Activated CD4-positive, alpha-beta T cell treated with anti-CD3 and anti-CD28 coated beads, Interleukin-2, amount 10 ng/mL, durations not matched to agents 7 days and 5 days (primary cell): Measurements from ENCODE around the gene HMGN1. TPM values are rescaled to one million over a fixed set of nuclear protein-coding genes. Genes with fewer than 3 reads are reported as not detected.

Experiments
- CTCF ChIA-PET: fragments of 350-600 bp; sonication (Branson Sonifier 250); formaldehyde crosslinking; loops from one replicate; lab custom pipeline; 2021; ENCODE audit warnings: antibody characterized with exemption; lab: Charles Lee
- POLR2A ChIA-PET: fragments of 350-600 bp; sonication (Branson Sonifier 250); formaldehyde crosslinking; loops from one replicate; lab custom pipeline; 2021; ENCODE audit warnings: antibody characterized with exemption; lab: Charles Lee
- DNase-seq: peaks from one replicate; pipeline ENCODE4 v3.0.0-alpha.2; 2020
- H3K27ac Mint-ChIP-seq: one replicate; pipeline ENCODE4 v1.8.0; 2021; ENCODE audit warnings: mild to moderate bottlenecking, moderate library complexity, mixed read lengths
- H3K27me3 Mint-ChIP-seq: one replicate; pipeline ENCODE4 v1.8.0; 2021; ENCODE audit warnings: mixed read lengths
- H3K36me3 Mint-ChIP-seq: one replicate; pipeline ENCODE4 v1.8.0; 2021; ENCODE audit warnings: low read depth, mixed read lengths
- H3K4me1 Mint-ChIP-seq: one replicate; pipeline ENCODE4 v1.8.0; 2021; ENCODE audit warnings: mixed read lengths
- H3K4me3 Mint-ChIP-seq: one replicate; pipeline ENCODE4 v1.8.0; 2021; ENCODE audit warnings: mild to moderate bottlenecking, moderate library complexity, mixed read lengths
- H3K9me3 Mint-ChIP-seq: one replicate; pipeline ENCODE4 v1.8.0; 2021; ENCODE audit warnings: mixed read lengths
- total RNA-seq, 2 experiments: library from RNA; stranded (reverse); gene quantifications; one replicate each; pipeline ENCODE4 v1.2.3, GENCODE V29; 2021

Gene HMGN1
- total RNA-seq, 2 experiments from 2014 or later: 389 to 395 TPM

DNA sequence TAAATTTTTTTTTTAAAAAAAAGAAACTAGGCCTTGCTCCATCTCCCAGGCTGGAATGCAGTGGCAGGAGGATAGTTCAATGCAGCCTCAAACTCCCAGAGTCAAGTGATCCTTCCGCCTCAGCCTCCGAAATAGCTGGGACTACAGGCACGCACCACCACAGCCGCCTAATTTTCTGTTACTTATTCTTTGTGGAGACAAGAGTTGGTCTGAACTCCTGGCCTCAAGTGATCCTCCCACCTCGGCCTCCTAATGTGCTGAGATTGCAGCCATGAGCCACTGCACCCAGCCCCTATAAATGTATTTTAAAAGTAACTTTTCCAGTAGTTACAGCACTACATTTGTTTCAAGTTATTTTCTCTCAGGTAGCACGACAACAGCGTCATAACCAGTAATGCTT lies 37.7 kb downstream of the HMGN1 start:
- CTCF ChIA-PET: no interaction called here

GRCh38 chr21:39307466-39307865 lies 41.4 kb downstream of the HMGN1 start:
- Mint-ChIP-seq H3K36me3 (peaks cover 34% of the 10 kb centered on the region), H3K4me3 (no peak overlapping the region), H3K27ac (no peak overlapping the region), H3K27me3 (no peaks in the 10 kb centered on the region), H3K9me3 (no peaks in the 10 kb centered on the region), H3K4me1 (peaks cover 27% of the 10 kb centered on the region)
- POLR2A ChIA-PET: no interaction called here
- no peak for DNase-seq
- CTCF ChIA-PET: no interaction called here

More for the DNA sequence above, 37.7 kb downstream of the HMGN1 start:
- no peaks in the 10 kb centered on the region for H3K9me3 Mint-ChIP-seq
- no peaks in the 10 kb centered on the region for H3K27me3 Mint-ChIP-seq
- no peak for DNase-seq
- H3K36me3 Mint-ChIP-seq: peaks cover 27% of the 10 kb centered on the region
- POLR2A ChIA-PET: no interaction called here
- H3K4me1 Mint-ChIP-seq: peaks cover 37% of the 10 kb centered on the region
- H3K4me3 Mint-ChIP-seq: no peak overlapping the region
- H3K27ac Mint-ChIP-seq: no peak overlapping the region

DNA sequence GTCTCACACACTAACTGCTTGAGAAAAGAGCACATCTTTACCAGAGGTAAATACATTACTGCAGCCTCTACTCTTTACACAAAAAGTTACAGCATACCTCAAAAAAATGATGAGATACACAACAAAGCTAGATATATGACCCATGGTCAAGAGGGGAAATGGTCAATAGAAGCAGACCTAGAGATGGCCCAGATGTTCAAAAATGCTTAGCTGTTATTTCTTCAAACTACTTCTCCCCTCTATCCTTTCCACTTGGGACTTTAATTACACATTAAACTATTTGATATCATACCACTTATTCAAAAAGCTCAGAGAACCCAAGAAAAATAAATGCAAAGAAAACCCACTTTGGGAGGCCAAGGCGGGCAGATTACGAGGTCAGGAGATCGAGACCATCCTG lies 48.3 kb downstream of the HMGN1 start:
- Mint-ChIP-seq H3K36me3 (peaks cover 54% of the 10 kb centered on the region), H3K4me1 (peaks cover 13% of the 10 kb centered on the region), H3K9me3 (peaks cover 11% of the 10 kb centered on the region), H3K27ac (no peak overlapping the region), H3K4me3 (no peak overlapping the region), H3K27me3 (no peaks in the 10 kb centered on the region)
- ChIA-PET POLR2A (no interaction called here), CTCF (interaction anchor here (0.6 to 2.2 kb wide), 2 partner anchors 12 to 1841 kb away, joined by 3 to 7 read pairs; partner anchors contain the start of gene BRWD1)
- no peak for DNase-seq

DNA sequence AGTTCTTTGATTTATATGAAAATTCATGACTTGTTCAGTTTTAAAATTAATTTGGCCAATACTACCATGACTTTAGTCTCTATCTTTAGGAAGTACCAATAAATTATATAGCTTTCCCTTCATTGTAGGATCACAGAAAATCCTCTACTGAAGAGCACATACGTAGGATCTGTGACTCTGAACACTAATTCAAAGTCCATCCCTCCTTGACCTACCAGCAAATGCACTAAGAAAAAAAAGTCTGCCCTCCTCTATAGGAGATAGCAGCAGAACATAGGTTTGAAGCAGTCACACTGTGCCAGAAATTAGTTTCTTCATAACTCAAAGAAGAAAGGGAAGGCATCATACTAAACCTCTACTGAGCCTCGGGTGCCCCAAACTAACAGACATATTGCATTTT lies 52.0 kb downstream of the HMGN1 start:
- peaks cover 71% of the 10 kb centered on the region for H3K36me3 Mint-ChIP-seq
- H3K4me3 Mint-ChIP-seq: no peak overlapping the region
- ChIA-PET CTCF (interaction anchor here (0.6 to 1.9 kb wide), 2 partner anchors 16 to 630 kb away, joined by 5 to 6 read pairs; partner anchors contain the start of gene BRWD1), POLR2A (no interaction called here)
- no peaks in the 10 kb centered on the region for H3K27me3 Mint-ChIP-seq
- H3K27ac Mint-ChIP-seq: no peak overlapping the region
- DNase-seq: no peak
- H3K9me3 Mint-ChIP-seq: peaks cover 11% of the 10 kb centered on the region
- peaks cover 8% of the 10 kb centered on the region for H3K4me1 Mint-ChIP-seq

Other genes starting within 250 kb of the HMGN1 start
- 10 to 100 TPM; 66.8 to 84.3 TPM for gene PSMG1, start 165.6 kb downstream of the HMGN1 start, total RNA-seq
- gene BRWD1, start 35.5 kb downstream of the HMGN1 start, total RNA-seq: 10 to 100 TPM; 33.0 to 34.4 TPM
- gene LCA5L, start 96.7 kb upstream of the HMGN1 start, total RNA-seq: under 1 TPM in 1 of 2 experiments, not detected in 1; 0.19 TPM
- gene SH3BGR, start 102.9 kb upstream of the HMGN1 start, total RNA-seq: 1 to 10 TPM in 1 of 2 experiments, under 1 TPM in 1; 0.89 to 1.6 TPM